DMS 273 treated with DMSO at 0.1 percent for 48 hours (cell line): Measurements from ENCODE around the gene KIF26A.

Experiments used
- DNase-seq: peaks from one replicate; lab custom pipeline; 2025; lab: John Stamatoyannopoulos, UW

KIF26A gene

GRCh38 chr14:104101651-104102281, 36.6 kb upstream of the KIF26A start:
- DNase-seq = no peak

DNA sequence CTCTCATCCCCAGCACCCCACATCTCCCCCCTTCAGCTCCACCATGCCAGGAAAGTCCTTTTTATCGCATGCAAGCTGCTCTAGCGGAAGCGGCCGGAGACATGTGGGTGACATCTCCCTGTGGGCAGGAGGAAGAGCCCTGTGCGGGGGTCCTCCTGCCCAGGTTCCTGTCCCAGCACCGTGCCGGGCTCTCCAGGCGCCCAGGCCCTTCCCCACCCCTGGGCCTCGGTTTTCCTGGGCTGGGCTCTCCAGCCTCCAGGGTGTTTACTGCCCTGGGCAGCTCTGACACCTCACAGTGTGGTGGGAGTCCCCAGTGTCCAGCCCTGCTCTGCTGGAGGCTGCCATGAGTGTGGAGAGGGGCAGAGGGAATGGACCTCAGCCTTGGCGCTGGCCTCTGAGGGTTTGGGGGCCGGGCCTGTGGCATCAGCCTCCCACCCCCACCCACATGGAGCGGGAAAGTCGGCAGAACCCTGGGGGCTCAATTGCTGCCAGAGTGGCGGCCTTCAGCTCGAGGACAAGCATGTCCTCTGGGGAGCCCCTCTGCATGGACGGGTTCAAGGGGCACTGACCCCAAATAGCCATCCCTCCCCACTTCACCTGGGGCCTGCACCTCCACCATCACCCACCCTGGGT, 36.0 kb upstream of the KIF26A start:
- no peak for DNase-seq

- no peak for DNase-seq
Observed at GRCh38 chr14:104103061-104103445, 35.3 kb upstream of the KIF26A start.

DNA sequence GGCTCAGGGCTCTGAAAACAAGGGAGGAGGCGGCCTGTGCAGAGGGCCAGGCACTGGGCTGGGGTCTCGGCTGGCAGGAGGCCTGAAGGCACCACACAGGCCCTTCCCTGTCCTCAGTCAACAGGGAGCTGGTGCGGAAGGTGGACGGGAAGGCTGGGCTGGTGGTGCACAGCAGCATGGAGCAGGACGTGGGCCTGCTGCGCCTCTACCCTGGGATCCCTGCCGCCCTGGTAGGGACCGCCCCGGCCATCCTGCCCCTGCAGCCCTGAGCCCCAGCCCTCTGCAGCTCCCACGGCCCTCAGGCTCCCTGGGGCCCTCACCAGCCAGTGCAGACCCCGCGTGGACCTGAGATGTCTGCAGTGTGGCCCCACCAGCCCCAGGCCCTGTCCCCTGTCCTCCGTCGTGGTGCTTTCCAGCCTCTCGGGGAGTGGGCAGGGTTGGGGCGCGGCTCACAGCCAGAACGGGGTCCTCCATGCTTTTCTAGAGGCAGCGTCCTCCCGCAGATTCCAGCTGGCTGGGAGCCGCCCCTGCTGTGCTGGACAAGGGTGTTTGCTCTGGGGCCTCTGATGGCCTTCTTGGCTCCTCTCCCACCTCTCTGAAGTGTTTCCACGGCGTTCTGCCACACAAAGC, 34.8 kb upstream of the KIF26A start:
- no peak for DNase-seq

GRCh38 chr14:104104076-104104901, 34.1 kb upstream of the KIF26A start:
- no peak for DNase-seq

GRCh38 chr14:104105071-104105821, 33.1 kb upstream of the KIF26A start:
- no peak for DNase-seq

DNA sequence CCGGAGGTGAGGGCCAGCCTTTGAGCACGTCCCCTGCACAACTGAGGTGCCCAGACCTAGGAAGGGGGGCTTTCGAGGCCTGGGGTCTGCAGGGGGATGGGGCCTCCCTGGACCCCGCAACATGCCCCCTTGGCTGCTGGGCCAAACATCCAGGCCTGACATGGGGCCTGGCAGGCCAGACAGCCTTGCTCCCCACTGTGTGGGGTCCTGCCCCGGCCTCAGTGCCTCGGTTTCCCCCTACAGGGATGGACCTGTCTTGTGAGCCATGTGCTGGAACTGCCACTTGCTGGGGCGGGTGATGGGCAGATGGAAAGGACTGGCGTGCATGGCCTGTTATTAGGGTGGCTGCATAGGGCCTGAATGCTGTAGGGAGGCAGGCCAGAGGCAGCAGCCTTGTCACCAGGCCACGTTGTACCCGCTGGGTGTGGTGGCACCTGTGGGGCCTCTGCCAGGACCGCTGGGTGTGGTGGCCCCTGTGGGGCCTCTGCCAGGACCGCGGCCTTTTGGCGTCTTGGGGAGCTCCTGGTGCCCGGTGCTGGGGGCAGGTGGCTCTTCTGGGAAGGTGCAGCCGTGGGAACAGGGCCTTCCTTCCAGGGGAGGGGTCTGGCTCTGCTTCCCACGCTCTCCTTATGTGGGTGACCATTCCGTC, 32.4 kb upstream of the KIF26A start:
- DNase-seq = no peak

DNA sequence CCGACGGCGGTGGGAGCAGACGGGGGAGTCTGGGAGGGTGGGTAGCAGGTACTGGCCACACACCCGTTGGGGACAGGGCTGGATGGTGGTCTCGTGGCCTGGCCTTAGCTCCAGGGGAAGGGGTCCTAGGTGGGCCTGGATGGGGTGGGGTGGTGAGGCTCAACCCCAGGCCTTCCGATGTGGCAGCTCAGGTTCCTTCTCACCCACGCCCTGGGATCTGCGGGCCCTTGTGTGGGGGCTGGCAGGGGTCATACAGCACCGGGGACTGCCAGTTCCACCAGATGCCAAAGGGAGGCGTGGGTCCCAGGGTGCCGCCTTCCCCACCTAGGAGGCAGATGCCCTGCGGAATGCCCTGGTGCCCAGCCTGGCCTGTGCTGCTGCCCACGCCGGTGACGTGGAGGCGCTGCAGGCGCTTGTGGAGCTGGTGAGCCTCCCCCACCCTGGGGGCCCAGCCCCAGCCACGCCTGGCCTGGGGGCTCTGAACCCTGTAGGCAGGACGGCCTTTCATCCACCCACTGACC, 31.9 kb upstream of the KIF26A start:
- DNase-seq = no peak

- no peak for DNase-seq
Observed at GRCh38 chr14:104107101-104107581, 31.2 kb upstream of the KIF26A start.

- DNase-seq = no peak
Observed at GRCh38 chr14:104107611-104108569, 30.5 kb upstream of the KIF26A start.

- no peak for DNase-seq
Observed at GRCh38 chr14:104108570-104109541, 29.5 kb upstream of the KIF26A start.

DNA sequence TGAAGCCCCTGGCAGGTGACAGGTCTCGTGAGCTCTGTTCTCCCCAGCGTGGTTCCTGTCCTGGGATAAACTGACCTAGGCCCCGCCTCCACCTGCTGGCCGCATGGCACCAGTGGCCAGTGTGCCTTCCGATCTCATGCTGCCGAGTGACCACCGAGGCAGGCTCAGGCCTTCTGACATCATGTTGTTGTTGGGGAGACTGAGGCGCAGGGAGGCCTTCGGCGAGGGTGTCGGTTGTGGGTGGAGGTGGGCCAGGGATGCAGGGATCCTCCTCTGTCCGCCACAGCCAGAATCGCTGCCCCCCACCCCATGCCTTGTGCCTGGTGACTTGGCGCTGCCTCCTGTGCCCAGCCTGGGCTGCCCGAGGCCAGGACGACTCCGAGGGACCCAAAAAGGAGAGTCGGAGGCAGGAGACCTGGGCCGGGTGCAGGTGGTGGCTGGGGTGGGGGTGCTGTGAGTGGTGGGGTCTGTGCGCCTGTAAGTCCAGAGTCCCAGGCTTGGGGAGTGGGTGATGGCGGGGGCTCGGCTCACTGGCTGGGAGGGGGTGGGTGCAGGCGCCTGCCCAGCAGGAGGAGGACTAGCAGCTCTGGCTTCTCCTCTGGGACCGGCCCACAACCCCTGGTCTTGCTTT, 28.5 kb upstream of the KIF26A start:
- no peak for DNase-seq

DNA sequence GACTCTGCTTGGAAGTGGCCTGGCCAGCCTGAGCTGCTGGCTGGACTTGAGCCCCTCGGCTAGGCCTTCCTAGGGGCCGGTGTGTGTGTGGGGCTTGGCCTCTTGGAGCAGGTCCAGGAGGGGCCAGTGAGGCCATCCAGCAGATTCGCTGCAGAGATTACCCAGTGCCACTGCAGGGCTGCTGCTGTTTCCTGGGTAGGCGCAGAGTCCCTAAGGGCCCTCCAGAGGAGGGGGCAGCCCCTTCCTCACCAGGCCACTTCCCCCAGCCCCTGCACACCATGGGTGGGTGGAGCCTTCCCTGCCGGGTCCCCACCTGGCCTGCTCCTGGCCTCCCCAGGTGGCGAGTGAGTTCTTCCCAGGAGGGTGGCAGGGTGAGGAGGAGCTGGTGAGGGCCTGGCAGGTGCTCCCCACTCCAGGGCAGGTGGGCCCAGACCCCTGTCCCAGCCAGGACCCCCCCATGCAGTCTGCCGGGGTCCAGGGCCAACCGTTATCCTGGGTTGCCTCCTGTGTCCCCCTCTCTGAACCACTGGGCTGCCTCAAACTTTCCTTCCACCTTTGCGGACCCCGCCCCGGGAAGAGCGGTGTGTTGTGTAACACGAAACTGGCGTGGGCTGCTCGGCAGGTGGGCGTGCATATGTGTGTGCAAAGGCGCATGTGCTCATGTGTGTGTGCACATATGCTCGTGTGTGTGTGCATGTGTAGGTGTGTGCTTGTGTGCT, 27.7 kb upstream of the KIF26A start:
- DNase-seq = no peak

GRCh38 chr14:104111301-104112112, 26.9 kb upstream of the KIF26A start:
- DNase-seq = no peak

DNA sequence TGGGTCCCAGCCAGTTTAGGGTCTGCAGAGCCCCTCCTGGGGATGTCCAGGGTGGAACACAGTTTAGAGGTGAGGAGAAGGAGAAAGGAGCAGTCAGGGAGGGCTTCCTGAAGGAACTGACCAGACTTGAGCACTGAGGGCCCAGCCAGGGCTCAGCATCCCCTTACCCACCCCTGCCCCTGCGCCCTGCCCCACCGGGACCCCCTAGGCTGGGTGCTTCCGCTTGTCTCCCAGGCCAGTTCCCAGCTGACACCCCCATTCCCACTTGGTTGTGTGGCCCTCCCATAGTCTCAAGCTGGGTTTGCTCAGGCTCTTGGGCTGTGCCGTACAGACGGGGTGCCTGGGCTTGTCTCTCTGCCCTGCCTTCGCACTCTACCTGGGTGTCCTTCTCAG, 26.3 kb upstream of the KIF26A start:
- DNase-seq = no peak
